KG1 (cell line): ENCODE data around the gene PRR9.

Experiments
- DNase-seq: peaks from one replicate; lab custom pipeline; 2025; lab: John Stamatoyannopoulos, UW

The PRR9 gene

GRCh38 chr1:153265457-153265856, 48.1 kb downstream of the PRR9 start:
- DNase-seq = no peak
